Neuronal stem cell (in vitro differentiated cells): Measurements from ENCODE around the gene TRIM59.

Source experiments
- DNase-seq: peaks from one replicate; pipeline ENCODE4 v3.0.0-alpha.2; 2013; ENCODE audit warnings: low spot score
- H2AFZ ChIP-seq: one replicate; pipeline ENCODE4 v1.6.1; 2013; ENCODE audit warnings: mild to moderate bottlenecking, low read length, inconsistent platforms
- H2AK5ac ChIP-seq: 2 replicates; pipeline ENCODE4 v1.6.1; 2013; ENCODE audit warnings: low read depth, mild to moderate bottlenecking, inconsistent platforms, low read length, moderate library complexity, mixed read lengths
- H2BK120ac ChIP-seq: 2 replicates; pipeline ENCODE4 v1.6.1; 2013; ENCODE audit warnings: low read depth, mild to moderate bottlenecking, inconsistent platforms, low read length, moderate library complexity, mixed read lengths
- H2BK12ac ChIP-seq: one replicate; pipeline ENCODE4 v1.6.1; 2013; ENCODE audit warnings: low read length, inconsistent platforms
- H2BK15ac ChIP-seq: 2 replicates; pipeline ENCODE4 v1.6.1; 2013; ENCODE audit warnings: mild to moderate bottlenecking, low read length, inconsistent platforms, mixed read lengths
- H2BK5ac ChIP-seq: one replicate; pipeline ENCODE4 v1.6.1; 2013; ENCODE audit warnings: inconsistent platforms, mild to moderate bottlenecking, low read length, moderate library complexity
- H3K14ac ChIP-seq: one replicate; pipeline ENCODE4 v1.6.1; 2013; ENCODE audit warnings: low read length, inconsistent platforms
- H3K18ac ChIP-seq: 2 replicates; pipeline ENCODE4 v1.6.1; 2013; ENCODE audit warnings: low read length, inconsistent platforms
- H3K23ac ChIP-seq: 2 replicates; pipeline ENCODE4 v1.6.1; 2013; ENCODE audit warnings: low read depth, mild to moderate bottlenecking, mixed read lengths, low read length, inconsistent platforms; ENCODE audit not compliant: poor library complexity
- H3K27ac ChIP-seq: replicated peaks from 3 replicates; pipeline ENCODE4 v1.5.1; 2013; ENCODE audit warnings: low read length, inconsistent platforms
- H3K27me3 ChIP-seq, 3 experiments: 2 replicates each; pipeline ENCODE4 v1.6.1; 2013; ENCODE audit warnings: low read length in 3 of 3, mild to moderate bottlenecking in 2 of 3, inconsistent platforms in 1 of 3, low read depth in 1 of 3, mixed read lengths in 1 of 3, moderate library complexity in 1 of 3; ENCODE audit not compliant: control insufficient read depth in 3 of 3, insufficient read depth in 3 of 3
- H3K36me3 ChIP-seq, 2 donors: replicated peaks in 1 of 2; 2 replicates each; pipeline ENCODE4 v1.6.1; 2013; ENCODE audit warnings: low read length in 2 of 2; ENCODE audit not compliant: control insufficient read depth in 2 of 2, insufficient read depth in 2 of 2
- H3K4ac ChIP-seq: 2 replicates; pipeline ENCODE4 v1.6.1; 2013; ENCODE audit warnings: inconsistent platforms, mild to moderate bottlenecking, low read length, moderate library complexity
- H3K4me1 ChIP-seq, 2 donors: 1 replicate in 1 of 2; 2 replicates in 1 of 2; pipeline ENCODE4 v1.6.1; 2013; ENCODE audit warnings: low read length in 2 of 2, low read depth in 1 of 2; ENCODE audit not compliant: control insufficient read depth in 2 of 2, insufficient read depth in 1 of 2
- H3K4me2 ChIP-seq: one replicate; pipeline ENCODE4 v1.6.1; 2013; ENCODE audit warnings: mild to moderate bottlenecking, low read length, inconsistent platforms; ENCODE audit not compliant: insufficient read depth, poor library complexity, severe bottlenecking
- H3K4me3 ChIP-seq, 2 donors: 2 replicates each; pipeline ENCODE4 v1.5.1; 2013; ENCODE audit warnings: low read length in 2 of 2, mild to moderate bottlenecking in 2 of 2, inconsistent platforms in 1 of 2, moderate library complexity in 1 of 2
- H3K79me1 ChIP-seq: one replicate; pipeline ENCODE4 v1.6.1; 2013; ENCODE audit warnings: low read depth, mild to moderate bottlenecking, inconsistent platforms, low read length, moderate library complexity
- H3K9ac ChIP-seq: one replicate; pipeline ENCODE4 v1.6.1; 2013; ENCODE audit warnings: mild to moderate bottlenecking, low read depth, low read length, inconsistent platforms; ENCODE audit not compliant: poor library complexity
- H3K9me3 ChIP-seq, 2 donors: replicated peaks in 1 of 2; 2 replicates each; pipeline versions ENCODE3 to v1.6.1; 2013; ENCODE audit warnings: low read length in 2 of 2, mild to moderate bottlenecking in 2 of 2, inconsistent platforms in 1 of 2, low read depth in 1 of 2, mixed read lengths in 1 of 2, moderate library complexity in 1 of 2; ENCODE audit not compliant: control insufficient read depth in 2 of 2, insufficient read depth in 1 of 2
- H4K8ac ChIP-seq: one replicate; pipeline ENCODE4 v1.6.1; 2013; ENCODE audit warnings: low read depth, mild to moderate bottlenecking, inconsistent platforms, low read length, moderate library complexity
- H4K91ac ChIP-seq: one replicate; pipeline ENCODE4 v1.6.1; 2013; ENCODE audit warnings: low read length, low read depth, mild to moderate bottlenecking, inconsistent platforms; ENCODE audit not compliant: poor library complexity
- WGBS, 2 donors: extraction: QIAGEN DNeasy Blood & Tissue Kit; methylation state at CpG; one replicate each; pipeline ENCODE4 v1.1.7; 2013; ENCODE audit warnings: missing lambda C conversion rate in 2 of 2, mixed read lengths in 1 of 2; ENCODE audit not compliant: insufficient read length in 2 of 2, insufficient replicate concordance in 1 of 2; ENCODE audit errors: extremely low coverage in 2 of 2; 5-methylcytosine and 5-hydroxymethylcytosine counted together

The TRIM59 gene

GRCh38 chr3:160460033-160460432 is 10.4 kb upstream of the TRIM59 start:
- Histone ChIP-seq H3K4me3 (no peak overlapping the region), H3K9ac (no peak overlapping the region), H2AFZ (no peak overlapping the region), H3K18ac (peak overlapping the region; percentile 69), H2AK5ac (peak overlapping the region; percentile 47), H3K79me1 (no peaks in the 10 kb centered on the region), H2BK15ac (peak overlapping the region; percentile 9), H3K4ac (no peak overlapping the region), H3K23ac (no peak overlapping the region), H3K9me3 (peaks cover 2 to 3% of the 10 kb centered on the region in 2 donors), H3K4me1 (no peaks in the 10 kb centered on the region), H3K27ac (no peak overlapping the region), H3K4me2 (no peak overlapping the region), H2BK12ac (no peak overlapping the region), H4K91ac (no peak overlapping the region), H3K36me3 (no peaks in the 10 kb centered on the region), H4K8ac (no peak overlapping the region), H2BK5ac (no peak overlapping the region), H3K27me3 (no peaks in the 10 kb centered on the region), H2BK120ac (no peak overlapping the region), H3K14ac (no peak overlapping the region)
- WGBS, 2 donors, result no CpG with 5 or more reads among the region's 3 CpGs
- no peak for DNase-seq

- H3K4me3 ChIP-seq, result no peak overlapping the region
- no peak overlapping the region for H2BK120ac ChIP-seq
- DNase-seq, result no peak
- H3K4ac ChIP-seq, result no peak overlapping the region
- no peak overlapping the region for H2BK12ac ChIP-seq
- H3K27ac ChIP-seq, result no peak overlapping the region
- no peaks in the 10 kb centered on the region for H3K36me3 ChIP-seq
- no peak overlapping the region for H2BK5ac ChIP-seq
- H3K4me2 ChIP-seq, result no peak overlapping the region
- no peak overlapping the region for H3K18ac ChIP-seq
- no peaks in the 10 kb centered on the region for H3K4me1 ChIP-seq
- H3K27me3 ChIP-seq, result no peaks in the 10 kb centered on the region
- peaks cover 2 to 3% of the 10 kb centered on the region in 2 donors for H3K9me3 ChIP-seq
- H3K14ac ChIP-seq, result no peak overlapping the region
- WGBS, 2 donors, result no CpG with 5 or more reads among the region's 9 CpGs
- no peak overlapping the region for H2AFZ ChIP-seq
- no peaks in the 10 kb centered on the region for H3K79me1 ChIP-seq
- H2AK5ac ChIP-seq, result peak overlapping the region; percentile 17
- no peak overlapping the region for H4K8ac ChIP-seq
- H3K23ac ChIP-seq, result no peak overlapping the region
- no peak overlapping the region for H2BK15ac ChIP-seq
- no peak overlapping the region for H4K91ac ChIP-seq
- no peak overlapping the region for H3K9ac ChIP-seq
These were observed 9.9 kb upstream of the TRIM59 start for GRCh38 chr3:160459450-160459970.

GRCh38 chr3:160458151-160458550 is 8.6 kb upstream of the TRIM59 start:
- H2AFZ ChIP-seq, result no peak overlapping the region
- H3K4me3 ChIP-seq, result no peak overlapping the region
- H4K91ac ChIP-seq, result no peak overlapping the region
- no peak overlapping the region for H3K4me2 ChIP-seq
- H3K9me3 ChIP-seq, result peaks cover 2 to 3% of the 10 kb centered on the region in 2 donors
- H3K4me1 ChIP-seq, result no peaks in the 10 kb centered on the region
- DNase-seq, result no peak
- H3K27me3 ChIP-seq, result peaks cover 0 to under 1% (median 0%) of the 10 kb centered on the region in 3 experiments
- no peak overlapping the region for H2BK12ac ChIP-seq
- no peak overlapping the region for H3K23ac ChIP-seq
- H3K79me1 ChIP-seq, result peaks cover 3% of the 10 kb centered on the region
- no peak overlapping the region for H3K18ac ChIP-seq
- H2BK5ac ChIP-seq, result no peak overlapping the region
- H4K8ac ChIP-seq, result no peak overlapping the region
- no peak overlapping the region for H3K9ac ChIP-seq
- H3K4ac ChIP-seq, result no peak overlapping the region
- no peak overlapping the region for H2AK5ac ChIP-seq
- no peak overlapping the region for H2BK120ac ChIP-seq
- WGBS, 2 donors, result no CpG with 5 or more reads among the region's 4 CpGs
- H3K36me3 ChIP-seq, result no peaks in the 10 kb centered on the region
- H3K27ac ChIP-seq, result no peak overlapping the region
- no peak overlapping the region for H3K14ac ChIP-seq
- no peak overlapping the region for H2BK15ac ChIP-seq

GRCh38 chr3:160455846-160456245 is 6.3 kb upstream of the TRIM59 start:
- Histone ChIP-seq H3K4ac (no peak overlapping the region), H2AFZ (no peak overlapping the region), H3K27ac (no peak overlapping the region), H3K9ac (no peak overlapping the region), H3K4me3 (no peak overlapping the region), H4K8ac (no peak overlapping the region), H2BK120ac (no peak overlapping the region), H2BK12ac (no peak overlapping the region), H3K9me3 (peaks cover 0 to 3% of the 10 kb centered on the region in 2 donors), H3K4me1 (no peaks in the 10 kb centered on the region), H4K91ac (no peak overlapping the region), H3K23ac (no peak overlapping the region), H3K79me1 (peaks cover 3% of the 10 kb centered on the region), H2AK5ac (no peak overlapping the region), H3K36me3 (no peaks in the 10 kb centered on the region), H2BK5ac (no peak overlapping the region), H3K18ac (no peak overlapping the region), H2BK15ac (no peak overlapping the region), H3K27me3 (peaks cover 0 to 3% (median 0%) of the 10 kb centered on the region in 3 experiments), H3K4me2 (no peak overlapping the region), H3K14ac (no peak overlapping the region)
- no peak for DNase-seq
- no CpG with 5 or more reads among the region's 3 CpGs for WGBS, 2 donors
